ENCODE results near the gene KRTCAP3. TPM values are rescaled to one million over a fixed set of nuclear protein-coding genes. Genes with fewer than 3 reads are reported as not detected.
A peak's percentile ranks its signal among the peaks of the same experiment; 100 is the strongest.

The KRTCAP3 gene
- total RNA-seq (1 to 10 TPM; 1.8 to 2.4 TPM), polyA plus RNA-seq (10 to 100 TPM in 1 of 2 donors, 1 to 10 TPM in 1; 3.9 to 13.9 TPM)
- long read RNA-seq, donor 1: 0 reads
- long read RNA-seq, donor 2: 0 reads

GRCh38 chr2:27441958-27442919 is at the start of gene KRTCAP3:
TSS of gene KRTCAP3 (plus strand) at chr2:27442381. CDS start at chr2:27442413, 32 bp downstream.
- no peak within 1 kb of the TSS for H3K4me3 ChIP-seq (ENCODE audit: low read length in 2 of 2)
- H3K9me3 ChIP-seq (ENCODE audit: control insufficient read depth, low read length): no peaks in the 10 kb centered on the region
- DNase-seq (no peak), ATAC-seq (ENCODE audit: low FRiP score) (peak; percentile 51)
- WGBS, 2 donors: 27 to 37% methylated on average over 57 to 80 of the region's 80 CpGs
- intact Hi-C loops (cut with DNase I): no loop called here
- H3K4me1 ChIP-seq (ENCODE audit: control insufficient read depth in 1 of 2, insufficient read depth in 2 of 2, low read length in 2 of 2): no peaks in the 10 kb centered on the region
- no peaks in the 10 kb centered on the region for H3K27me3 ChIP-seq (ENCODE audit: control insufficient read depth in 1 of 2, insufficient read depth in 2 of 2, low read length in 1 of 2)
- peaks cover 0 to 10% of the 10 kb centered on the region in 2 donors for H3K36me3 ChIP-seq (ENCODE audit: control insufficient read depth in 1 of 2, insufficient read depth in 2 of 2, low read length in 1 of 2)
- H3K27ac ChIP-seq (ENCODE audit: low read depth in 1 of 2, low read length in 2 of 2): peak within 1 kb of the TSS in 1 of 2 donors; percentile 16

GRCh38 chr2:27393225-27393624 is 49.0 kb upstream of the KRTCAP3 start:
- ATAC-seq (ENCODE audit: low FRiP score) (no peak), DNase-seq (no peak)
- no peaks in the 10 kb centered on the region for H3K27me3 ChIP-seq (ENCODE audit: control insufficient read depth in 1 of 2, insufficient read depth in 2 of 2, low read length in 1 of 2)
- intact Hi-C loops (cut with DNase I): no loop called here
- H3K36me3 ChIP-seq (ENCODE audit: control insufficient read depth in 1 of 2, insufficient read depth in 2 of 2, low read length in 1 of 2): no peaks in the 10 kb centered on the region
- no peak overlapping the region for H3K4me3 ChIP-seq (ENCODE audit: low read length in 2 of 2)
- H3K4me1 ChIP-seq (ENCODE audit: control insufficient read depth in 1 of 2, insufficient read depth in 2 of 2, low read length in 2 of 2): no peaks in the 10 kb centered on the region
- WGBS, 2 donors: 96 to 98% methylated on average over 33 of the region's 33 CpGs
- no peak overlapping the region for H3K27ac ChIP-seq (ENCODE audit: low read depth in 1 of 2, low read length in 2 of 2)
- H3K9me3 ChIP-seq (ENCODE audit: control insufficient read depth, low read length): no peaks in the 10 kb centered on the region

- no peak overlapping the region for H3K27ac ChIP-seq (ENCODE audit: low read depth in 1 of 2, low read length in 2 of 2)
- 93 to 94% methylated on average over 5 of the region's 5 CpGs for WGBS, 2 donors
- no peaks in the 10 kb centered on the region for H3K27me3 ChIP-seq (ENCODE audit: control insufficient read depth in 1 of 2, insufficient read depth in 2 of 2, low read length in 1 of 2)
- no peaks in the 10 kb centered on the region for H3K9me3 ChIP-seq (ENCODE audit: control insufficient read depth, low read length)
- intact Hi-C loops (cut with DNase I): no loop called here
- H3K36me3 ChIP-seq (ENCODE audit: control insufficient read depth in 1 of 2, insufficient read depth in 2 of 2, low read length in 1 of 2): no peaks in the 10 kb centered on the region
- DNase-seq: no peak
- H3K4me3 ChIP-seq (ENCODE audit: low read length in 2 of 2): no peak overlapping the region
- no peak for ATAC-seq (ENCODE audit: low FRiP score)
- H3K4me1 ChIP-seq (ENCODE audit: control insufficient read depth in 1 of 2, insufficient read depth in 2 of 2, low read length in 2 of 2): no peaks in the 10 kb centered on the region
These were observed 43.2 kb upstream of the KRTCAP3 start for GRCh38 chr2:27398962-27399361.

GRCh38 chr2:27400348-27401135 is 41.6 kb upstream of the KRTCAP3 start:
- ATAC-seq (ENCODE audit: low FRiP score): no peak
- Histone ChIP-seq H3K27ac (ENCODE audit: low read depth in 1 of 2, low read length in 2 of 2) (no peak overlapping the region), H3K9me3 (ENCODE audit: control insufficient read depth, low read length) (no peaks in the 10 kb centered on the region), H3K4me1 (ENCODE audit: control insufficient read depth in 1 of 2, insufficient read depth in 2 of 2, low read length in 2 of 2) (no peaks in the 10 kb centered on the region), H3K36me3 (ENCODE audit: control insufficient read depth in 1 of 2, insufficient read depth in 2 of 2, low read length in 1 of 2) (no peaks in the 10 kb centered on the region), H3K27me3 (ENCODE audit: control insufficient read depth in 1 of 2, insufficient read depth in 2 of 2, low read length in 1 of 2) (no peaks in the 10 kb centered on the region), H3K4me3 (ENCODE audit: low read length in 2 of 2) (no peak overlapping the region)
- 100% methylated on average over 2 of the region's 2 CpGs for WGBS, 2 donors
- no peak for DNase-seq
- intact Hi-C loops (cut with DNase I): no loop called here

GRCh38 chr2:27407798-27408491 is 34.2 kb upstream of the KRTCAP3 start:
- no peaks in the 10 kb centered on the region for H3K36me3 ChIP-seq (ENCODE audit: control insufficient read depth in 1 of 2, insufficient read depth in 2 of 2, low read length in 1 of 2)
- no peak for DNase-seq
- no peaks in the 10 kb centered on the region for H3K9me3 ChIP-seq (ENCODE audit: control insufficient read depth, low read length)
- 53 to 54% methylated on average over 16 of the region's 16 CpGs for WGBS, 2 donors
- intact Hi-C loops (cut with DNase I): loop anchor here (2.0 to 5.0 kb wide), 3 partner anchors 21 to 36 kb away; partner anchors contain the start of genes EIF2B4 (in 1 of the 2), NRBP1 (in 1 of the 2), SNX17 (in 1 of the 2) and ZNF513 (in 1 of the 2)
- no peaks in the 10 kb centered on the region for H3K27me3 ChIP-seq (ENCODE audit: control insufficient read depth in 1 of 2, insufficient read depth in 2 of 2, low read length in 1 of 2)
- H3K4me1 ChIP-seq (ENCODE audit: control insufficient read depth in 1 of 2, insufficient read depth in 2 of 2, low read length in 2 of 2): peaks cover 0 to 3% of the 10 kb centered on the region in 2 donors
- no peak for ATAC-seq (ENCODE audit: low FRiP score)
- H3K27ac ChIP-seq (ENCODE audit: low read depth in 1 of 2, low read length in 2 of 2): no peak overlapping the region
- no peak overlapping the region for H3K4me3 ChIP-seq (ENCODE audit: low read length in 2 of 2)

GRCh38 chr2:27408601-27409320 is 33.4 kb upstream of the KRTCAP3 start:
- 0% methylated on average over 33 of the region's 33 CpGs for WGBS, 2 donors
- Histone ChIP-seq H3K4me1 (ENCODE audit: control insufficient read depth in 1 of 2, insufficient read depth in 2 of 2, low read length in 2 of 2) (peaks cover 0 to 3% of the 10 kb centered on the region in 2 donors), H3K9me3 (ENCODE audit: control insufficient read depth, low read length) (no peaks in the 10 kb centered on the region), H3K4me3 (ENCODE audit: low read length in 2 of 2) (peak overlapping the region; percentile 48 to 86), H3K27ac (ENCODE audit: low read depth in 1 of 2, low read length in 2 of 2) (peak overlapping the region in 1 of 2 donors; percentile 10), H3K36me3 (ENCODE audit: control insufficient read depth in 1 of 2, insufficient read depth in 2 of 2, low read length in 1 of 2) (no peaks in the 10 kb centered on the region), H3K27me3 (ENCODE audit: control insufficient read depth in 1 of 2, insufficient read depth in 2 of 2, low read length in 1 of 2) (no peaks in the 10 kb centered on the region)
- intact Hi-C loops (cut with DNase I): loop anchor here (1.0 to 5.0 kb wide), 4 partner anchors 20 to 36 kb away; partner anchors contain the start of genes NRBP1 (in 2 of the 2), EIF2B4 (in 1 of the 2), SNX17 (in 1 of the 2) and ZNF513 (in 1 of the 2)
- DNase-seq (no peak), ATAC-seq (ENCODE audit: low FRiP score) (peak; percentile 59)

GRCh38 chr2:27409321-27410073 is 32.7 kb upstream of the KRTCAP3 start, which contains the start of gene PPM1G:
TSS of gene PPM1G (minus strand) at chr2:27409591. CDS start at chr2:27409422, 169 bp downstream.
- Histone ChIP-seq H3K27me3 (ENCODE audit: control insufficient read depth in 1 of 2, insufficient read depth in 2 of 2, low read length in 1 of 2) (no peaks in the 10 kb centered on the region), H3K9me3 (ENCODE audit: control insufficient read depth, low read length) (no peaks in the 10 kb centered on the region), H3K4me3 (ENCODE audit: low read length in 2 of 2) (peak within 1 kb of the TSS; percentile 48 to 86), H3K27ac (ENCODE audit: low read depth in 1 of 2, low read length in 2 of 2) (peak within 1 kb of the TSS in 1 of 2 donors; percentile 36), H3K4me1 (ENCODE audit: control insufficient read depth in 1 of 2, insufficient read depth in 2 of 2, low read length in 2 of 2) (peaks cover 0 to 3% of the 10 kb centered on the region in 2 donors), H3K36me3 (ENCODE audit: control insufficient read depth in 1 of 2, insufficient read depth in 2 of 2, low read length in 1 of 2) (no peaks in the 10 kb centered on the region)
- ATAC-seq (ENCODE audit: low FRiP score): peak; percentile 99
- 0% methylated on average over 78 to 82 of the region's 82 CpGs for WGBS, 2 donors
- peak; percentile 96 to 99 for DNase-seq
- intact Hi-C loops (cut with DNase I): loop anchor here (1.0 to 5.0 kb wide), 4 partner anchors 19 to 37 kb away; partner anchors contain the start of genes NRBP1 (in 2 of the 2), EIF2B4 (in 1 of the 2), SNX17 (in 1 of the 2) and ZNF513 (in 1 of the 2)
